ENCODE results near the gene KCNJ10.

GRCh38 chr1:160080381-160081100 lies 10.6 kb upstream of the KCNJ10 start:
- TF ChIP-seq SIN3A (IDR thresholded peaks at IDR 0.05; ENCODE audit: borderline replicate concordance, insufficient read depth, low read length) (no peak), REST (IDR thresholded peaks at IDR 0.05; ENCODE audit: insufficient read depth in 1 of 2, low read depth in 2 of 2, low read length in 2 of 2) (no peak)

All from PFSK-1 (cell line).